ENCODE data around the gene MVP.
A peak's percentile ranks its signal among the peaks of the same experiment; 100 is the strongest.
"Not testable (repeated sequence)": the region's sequence is repeated elsewhere in the genome, so short reads cannot be mapped to it uniquely, and the experiment has no call there.

The MVP gene

DNA sequence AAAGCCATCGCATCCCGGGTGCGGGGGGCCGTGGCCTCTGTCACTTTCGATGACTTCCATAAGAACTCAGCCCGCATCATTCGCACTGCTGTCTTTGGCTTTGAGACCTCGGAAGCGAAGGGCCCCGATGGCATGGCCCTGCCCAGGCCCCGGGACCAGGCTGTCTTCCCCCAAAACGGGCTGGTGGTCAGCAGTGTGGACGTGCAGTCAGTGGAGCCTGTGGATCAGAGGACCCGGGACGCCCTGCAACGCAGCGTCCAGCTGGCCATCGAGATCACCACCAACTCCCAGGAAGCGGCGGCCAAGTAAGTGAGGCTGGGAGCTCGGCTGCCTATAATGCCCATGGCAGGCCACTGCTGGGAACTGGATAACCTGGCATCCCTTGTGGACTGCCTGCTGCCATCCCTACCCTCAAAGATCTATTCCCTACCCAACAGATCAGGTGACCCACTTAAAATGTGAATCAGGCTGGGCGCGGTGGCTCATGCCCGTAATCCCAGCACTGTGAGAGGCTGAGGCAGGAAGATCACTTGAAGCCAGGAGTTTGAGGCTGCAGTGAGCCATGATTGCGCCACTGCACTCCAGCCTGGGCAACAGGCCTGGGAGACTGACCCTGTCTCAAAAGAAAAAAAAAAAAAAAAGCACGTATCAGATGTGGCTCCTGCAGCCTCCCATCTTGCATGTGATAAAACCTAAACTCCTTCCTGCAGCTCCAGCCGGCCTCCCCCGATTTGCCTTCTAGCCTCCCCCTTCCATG is 24.5 kb downstream of the MVP start:
- no peak for DNase-seq

DNA sequence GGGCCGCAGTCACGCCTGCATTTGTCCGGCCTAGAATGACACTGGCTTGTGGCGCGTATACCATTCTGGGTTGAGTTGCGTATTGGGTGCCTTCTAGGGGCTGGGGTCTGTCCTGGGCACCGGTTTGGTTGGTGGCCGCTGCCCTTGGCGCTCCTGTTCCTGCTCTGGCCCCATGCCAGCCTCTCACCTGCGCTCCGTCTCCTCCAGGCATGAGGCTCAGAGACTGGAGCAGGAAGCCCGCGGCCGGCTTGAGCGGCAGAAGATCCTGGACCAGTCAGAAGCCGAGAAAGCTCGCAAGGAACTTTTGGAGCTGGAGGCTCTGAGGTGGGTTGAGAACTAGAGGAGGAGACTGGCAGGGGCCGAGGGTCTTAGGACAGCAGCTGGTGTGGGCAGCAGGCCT is 25.4 kb downstream of the MVP start:
- no peak for DNase-seq

DNA sequence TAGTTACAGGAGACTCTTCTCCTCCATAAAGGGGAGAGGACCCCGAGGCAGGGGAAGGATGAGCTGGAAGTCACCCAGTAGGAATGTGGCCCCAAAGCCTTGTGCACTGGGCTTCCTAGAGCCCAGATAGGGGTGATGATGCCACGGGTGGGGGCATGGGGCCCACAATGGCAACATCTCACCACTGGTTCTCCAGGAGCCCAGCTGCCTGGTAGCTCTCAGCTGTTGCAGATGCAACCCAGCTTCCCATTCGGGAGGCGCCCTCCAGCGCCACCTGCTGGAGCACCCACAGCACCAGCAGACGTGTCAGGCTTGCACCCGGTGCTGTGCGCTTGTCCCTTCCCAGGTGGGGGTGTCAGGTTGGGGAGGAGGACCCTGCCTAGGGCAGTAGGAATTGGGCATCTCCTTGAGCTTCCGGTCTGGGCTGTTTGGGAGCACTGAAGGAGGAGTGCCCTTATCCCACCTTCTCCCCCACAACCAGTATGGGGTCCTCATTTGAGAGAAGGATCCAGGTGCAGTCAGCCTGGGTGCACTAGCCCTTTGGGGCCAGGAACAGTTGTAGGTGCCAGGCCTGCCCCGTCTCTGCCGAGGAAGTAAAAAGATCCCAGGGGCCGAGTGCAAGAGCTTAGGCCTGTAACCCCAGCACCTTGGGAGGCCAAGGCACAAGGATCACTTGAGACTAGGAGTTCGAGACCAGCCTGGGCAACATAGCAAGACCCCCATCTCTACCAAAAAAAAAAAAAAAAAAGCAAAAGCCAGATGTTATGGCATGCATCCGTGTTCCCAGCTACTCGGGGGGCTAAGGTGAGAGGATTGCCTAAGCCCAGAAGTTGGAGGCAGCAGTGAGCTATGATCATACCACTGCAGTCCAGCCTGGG is 28.4 kb downstream of the MVP start:
- peak; percentile 16 for DNase-seq

DNA sequence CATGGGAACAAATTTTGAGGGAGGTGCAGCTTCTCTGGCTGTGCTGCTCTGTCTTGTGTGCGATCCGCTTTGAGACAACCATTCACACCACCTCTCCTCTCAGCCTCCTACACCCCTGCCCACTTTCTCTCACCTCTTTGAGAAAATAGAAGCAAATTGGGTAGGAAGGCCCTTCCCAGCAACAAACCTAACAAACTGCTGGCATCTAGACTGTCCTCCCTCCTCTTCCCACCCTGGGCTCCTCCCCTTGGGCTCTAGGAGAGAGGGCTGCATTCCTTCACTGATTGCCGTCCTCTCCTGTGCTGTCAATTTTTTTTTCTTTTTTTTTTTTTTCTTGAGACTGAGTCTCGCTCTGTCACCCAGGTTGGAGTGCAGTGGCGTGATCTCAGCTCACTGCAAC is 29.2 kb downstream of the MVP start:
- no peak for DNase-seq

DNA sequence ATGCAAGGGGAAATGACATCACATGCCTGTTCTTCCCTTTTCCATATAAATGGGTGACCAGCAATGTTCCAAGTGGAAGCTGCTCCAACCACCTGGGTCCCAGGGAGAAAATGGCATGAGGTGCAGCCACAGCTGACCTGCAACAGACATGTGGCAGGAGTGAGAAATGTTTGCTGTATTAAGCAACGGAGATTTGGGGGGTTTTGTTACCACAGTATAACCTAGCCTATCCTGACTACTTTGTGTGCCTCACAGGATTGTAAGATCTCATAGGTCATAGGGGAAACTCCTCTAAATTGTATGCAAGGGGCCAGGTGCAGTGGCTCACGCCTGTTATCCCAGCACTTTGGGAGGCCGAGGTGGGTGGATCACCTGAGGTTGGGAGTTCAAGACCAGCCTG is 30.7 kb downstream of the MVP start:
- DNase-seq, result no peak

DNA sequence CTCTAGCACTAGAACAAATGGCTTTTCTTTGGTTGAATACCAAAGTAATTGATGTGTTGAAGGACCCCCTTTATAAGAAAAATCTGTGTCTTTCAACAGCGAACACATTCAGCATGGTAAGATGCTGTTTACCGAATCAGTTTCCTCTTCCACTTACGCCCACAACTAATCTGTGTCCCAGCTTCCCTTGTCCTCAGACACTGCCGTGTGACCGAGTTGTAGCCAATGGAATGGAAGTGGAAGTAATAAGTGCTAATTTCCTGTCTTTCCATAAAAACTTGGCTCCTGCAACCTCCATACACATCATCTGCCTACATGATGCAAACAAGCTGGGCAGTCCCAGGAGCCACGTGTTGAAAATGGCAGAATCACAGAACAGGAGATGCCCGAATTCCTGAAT is 32.4 kb downstream of the MVP start:
- DNase-seq, result no peak

DNA sequence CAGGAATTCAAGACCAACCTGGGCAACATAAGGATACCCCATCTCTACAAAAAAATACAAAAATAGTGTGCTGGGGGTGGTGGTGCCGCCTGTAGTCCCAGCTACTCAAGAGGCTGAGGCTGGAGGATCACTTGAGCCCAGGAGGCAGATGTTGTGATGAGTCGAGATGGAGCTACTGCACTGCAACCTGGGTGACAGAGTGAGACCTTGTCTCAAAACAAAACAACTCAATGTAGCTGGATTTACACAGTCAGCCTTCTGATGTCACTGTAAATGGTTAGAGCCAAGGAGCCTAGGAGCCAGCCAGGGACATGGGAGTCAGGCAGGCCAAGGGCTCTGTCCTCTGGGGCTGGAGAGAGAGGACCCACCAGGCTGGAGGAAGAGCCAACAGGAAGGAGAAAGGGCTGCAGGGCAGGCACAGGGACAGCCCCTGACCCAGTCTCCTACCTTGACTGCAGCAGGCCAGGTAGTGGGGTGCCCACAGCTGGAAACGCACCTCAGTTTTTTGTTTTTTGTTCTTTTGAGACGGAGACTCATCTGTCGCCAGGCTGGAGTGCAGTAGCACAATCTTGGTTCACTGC is 34.3 kb downstream of the MVP start:
- no peak for DNase-seq

DNA sequence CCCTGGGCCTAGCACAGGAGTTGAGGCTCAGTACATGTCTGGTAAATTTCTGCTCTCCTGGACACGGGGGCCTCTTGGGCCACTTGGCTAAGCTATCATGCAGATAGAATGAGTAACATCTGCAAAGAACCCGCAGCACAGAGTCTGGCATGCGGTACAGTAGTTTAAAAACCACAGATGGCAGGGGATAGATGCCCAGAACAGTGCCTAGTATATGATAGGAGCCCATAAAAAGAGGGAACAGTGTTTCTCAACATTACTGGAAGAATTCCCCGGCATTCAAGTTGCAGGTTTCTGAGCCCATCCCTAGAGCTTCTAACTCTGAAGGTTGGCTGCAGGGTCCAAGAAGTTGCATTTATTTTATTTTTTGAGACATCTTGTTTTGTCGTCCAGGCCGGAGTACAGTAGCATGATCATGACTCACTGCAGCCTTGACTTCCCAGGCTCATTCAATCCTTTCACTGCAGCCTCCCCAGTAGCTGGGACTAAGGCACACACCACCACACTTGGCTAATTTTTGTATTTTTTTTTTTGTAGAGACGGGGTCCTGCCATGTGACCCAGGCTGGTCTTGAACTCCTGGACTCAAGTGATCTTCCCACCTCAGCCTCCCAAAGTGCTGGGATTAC is 37.0 kb downstream of the MVP start:
- DNase-seq, result peak; percentile 11

DNA sequence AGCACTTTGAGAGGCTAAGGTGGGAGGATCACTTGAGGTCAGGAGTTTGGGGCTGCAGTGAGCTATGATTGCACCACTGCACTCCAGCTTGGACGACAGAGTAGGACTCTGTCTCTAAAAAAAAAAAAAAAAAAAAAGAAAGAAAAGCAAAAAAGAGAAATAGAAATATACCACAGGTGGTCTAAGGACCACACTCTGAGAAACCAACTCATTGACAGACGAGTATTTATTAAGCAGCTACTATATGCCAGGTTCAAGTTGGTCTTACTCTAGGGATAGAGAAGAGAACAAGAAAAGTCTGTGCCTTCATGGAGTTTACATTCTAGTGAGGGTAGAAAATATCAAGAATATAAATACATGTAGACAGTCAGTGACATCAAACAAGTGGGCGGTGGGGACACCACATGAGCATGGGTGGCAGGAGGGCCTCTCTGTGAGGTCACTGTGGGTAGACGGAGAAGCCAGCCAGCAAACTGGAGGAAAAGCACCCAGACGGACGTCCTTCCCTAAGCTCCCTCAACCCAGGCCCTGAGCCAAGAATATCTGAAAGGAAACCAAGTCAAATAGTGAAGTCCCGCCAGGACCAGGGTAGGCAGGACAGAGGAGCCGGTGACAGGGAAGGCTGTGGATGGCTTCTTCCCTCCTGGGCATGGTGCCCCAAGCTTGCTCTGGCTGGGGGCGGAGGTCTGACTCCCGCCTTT is 38.0 kb downstream of the MVP start:
- no peak for DNase-seq

DNA sequence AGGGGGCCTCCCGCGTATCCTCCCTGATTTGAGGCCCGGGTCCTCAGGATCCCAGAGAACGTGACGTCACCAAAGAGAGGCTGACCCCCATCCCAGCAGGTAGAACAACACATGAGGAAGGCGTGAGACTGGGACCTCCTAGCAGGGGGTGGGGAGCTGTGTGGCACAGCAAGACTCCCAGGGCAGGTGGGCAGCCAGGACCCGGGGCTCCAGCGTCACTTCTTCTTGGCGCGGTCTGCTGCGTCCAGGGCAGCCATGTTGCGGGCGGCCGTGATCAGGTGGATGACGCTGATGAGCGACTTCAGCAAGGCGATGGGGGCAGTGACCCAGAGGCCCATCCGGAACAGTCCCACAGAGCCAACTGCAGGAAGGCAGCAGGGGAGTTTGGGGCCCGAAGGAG is 38.7 kb downstream of the MVP start:
- no peak for DNase-seq

DNA sequence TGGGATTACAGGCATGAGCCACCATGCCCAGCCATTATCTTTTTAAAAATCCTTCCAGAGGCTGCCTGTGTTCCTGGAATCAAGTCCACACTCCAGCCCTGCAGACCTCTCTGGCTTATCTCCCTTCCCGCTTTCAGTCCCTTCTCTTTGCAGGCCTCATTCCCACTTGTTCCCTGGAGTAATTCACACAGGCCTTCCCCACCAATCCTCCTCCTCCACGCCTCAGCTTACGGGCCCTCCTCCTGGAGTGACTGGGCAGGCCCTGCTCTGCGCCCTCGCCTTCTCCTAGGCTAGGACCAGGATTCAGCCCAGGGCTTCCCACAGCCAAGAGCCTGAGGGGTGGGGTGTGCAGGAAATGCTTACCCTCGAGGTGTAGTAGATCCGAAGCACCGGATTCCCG is 40.0 kb downstream of the MVP start:
- no peak for DNase-seq

DNA sequence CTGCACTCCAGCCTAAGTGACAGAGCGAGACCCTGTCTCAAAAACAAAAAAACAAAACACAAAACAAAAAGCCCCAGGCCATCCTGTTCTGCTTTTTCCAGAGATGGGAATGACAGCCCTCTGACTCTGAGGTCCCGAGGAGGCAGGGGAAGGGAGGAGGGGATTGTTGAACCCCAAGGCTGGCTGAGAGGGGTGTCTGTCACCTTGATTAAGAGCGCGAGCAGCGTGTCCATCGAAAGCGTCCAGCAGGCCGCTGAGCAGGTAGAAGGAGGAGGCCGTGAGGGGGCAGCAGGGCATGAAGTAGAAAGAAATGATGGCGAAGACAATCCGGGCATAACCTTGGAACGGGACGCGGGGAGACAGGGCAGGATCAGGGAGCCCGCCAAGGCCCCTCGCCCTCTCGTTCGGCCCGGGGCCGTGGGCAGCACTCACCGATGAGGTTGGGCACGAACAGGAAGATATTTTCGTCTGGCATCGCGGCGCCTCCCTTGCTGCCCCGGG is 42.2 kb downstream of the MVP start:
- no peak for DNase-seq

DNA sequence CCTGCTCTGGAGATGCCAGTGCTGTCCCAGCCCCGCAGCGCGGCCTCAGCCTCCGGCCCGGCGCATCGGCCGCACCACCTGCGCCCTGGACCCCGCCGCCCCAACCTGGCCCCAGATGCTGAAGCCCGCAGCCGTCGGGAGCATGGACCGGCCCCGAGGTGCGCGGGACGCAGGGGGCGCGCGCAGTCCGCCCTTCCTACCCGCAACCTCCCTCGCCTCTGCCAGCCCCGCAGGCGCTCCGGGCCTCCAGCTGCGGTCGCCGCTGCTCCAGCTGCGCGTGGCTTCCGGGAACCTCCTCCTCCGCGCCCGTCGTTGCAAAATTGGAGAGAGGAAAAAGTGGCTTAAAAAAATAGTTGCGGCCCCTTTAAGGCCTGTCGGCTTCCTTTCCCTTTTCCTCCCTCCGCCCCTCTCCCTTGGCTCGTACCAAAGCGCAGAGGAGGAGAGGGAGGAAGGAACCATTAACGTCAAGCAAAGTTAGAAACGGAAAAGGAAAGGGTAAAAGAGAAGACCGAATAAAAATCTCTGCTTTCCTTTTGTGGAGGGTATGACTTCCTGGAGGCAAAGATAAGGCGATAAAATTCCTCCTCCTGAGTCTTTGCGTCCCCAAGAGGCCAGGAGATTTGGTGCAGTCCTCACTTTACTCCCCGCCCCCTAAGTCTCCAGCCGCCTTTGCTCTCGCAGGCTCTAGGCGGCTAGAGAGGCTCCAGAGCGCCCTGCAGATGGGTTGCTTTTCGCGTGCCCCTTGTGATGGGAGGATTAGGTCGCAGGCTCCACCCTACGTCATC is 42.8 kb downstream of the MVP start, which contains the start of gene CDIPT:
Gene CDIPT (minus strand): TSS at position 343 of the 785 bp plus-strand sequence. CDS start 369 bp downstream, outside the sequence.
- DNase-seq, result peak; percentile 94

DNA sequence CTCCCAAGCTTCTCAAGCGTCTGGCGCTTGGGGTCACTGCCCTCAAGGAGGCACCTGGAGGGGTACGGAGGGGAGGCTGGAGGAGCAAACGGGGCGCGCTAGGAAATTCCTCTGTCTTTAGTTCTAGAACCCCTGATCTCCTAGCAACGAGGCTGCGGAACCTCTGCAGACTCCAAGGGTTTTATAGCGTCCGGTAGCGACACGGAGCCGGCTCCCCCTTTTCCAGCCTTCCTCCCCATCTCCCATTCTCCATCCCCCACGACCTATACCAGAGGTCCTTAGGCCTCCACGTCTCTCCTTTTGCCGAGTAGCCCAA is 43.4 kb downstream of the MVP start:
- DNase-seq, result no peak

DNA sequence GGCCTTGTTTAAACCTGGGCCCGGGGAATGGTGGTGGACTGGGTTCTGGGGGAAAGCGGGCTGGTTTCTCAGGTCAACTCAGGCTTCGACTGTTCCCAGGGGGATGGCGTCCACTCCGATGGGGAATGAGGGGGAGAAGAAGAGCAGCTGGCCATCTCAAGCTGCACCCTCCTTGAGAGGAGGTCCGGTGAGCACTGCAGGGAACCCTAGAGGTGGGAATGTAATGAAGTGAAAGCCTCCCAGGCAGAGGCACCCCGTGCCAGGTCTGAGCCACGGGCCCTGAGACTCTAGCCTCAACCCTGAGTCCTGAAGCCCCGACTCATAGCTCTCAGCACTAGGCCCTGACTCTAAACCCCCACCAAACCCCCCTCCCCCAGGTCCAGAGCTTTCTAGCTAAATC is 43.9 kb downstream of the MVP start:
- DNase-seq, result no peak

DNA sequence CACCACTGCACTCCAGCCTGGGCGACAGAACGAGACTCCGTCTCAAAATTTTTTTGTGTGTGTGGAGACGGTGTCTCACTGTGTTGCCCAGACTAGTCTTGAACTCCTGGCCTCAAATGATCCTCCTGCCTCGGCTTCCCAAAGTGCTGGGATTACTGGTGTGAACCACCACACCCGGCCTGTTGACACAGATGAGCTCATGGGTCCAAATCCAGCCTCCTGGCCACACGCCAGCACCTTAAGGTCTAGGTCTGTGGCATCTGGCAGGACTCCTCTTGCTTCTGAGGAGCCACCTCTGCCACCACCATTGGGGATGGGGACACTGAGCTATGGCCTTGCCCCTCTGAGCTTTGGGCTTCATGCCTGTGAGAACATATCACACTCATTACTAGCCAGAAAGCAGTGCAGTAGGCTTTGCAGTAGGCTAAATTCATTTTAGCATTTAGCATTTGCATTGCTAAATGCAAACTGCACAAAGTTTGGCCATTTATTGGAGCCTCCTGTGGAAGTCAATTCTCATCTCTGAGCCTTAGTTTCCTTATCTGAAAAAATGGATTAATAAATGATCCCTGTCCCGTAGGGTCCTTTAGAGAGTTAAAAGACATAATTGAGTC is 48.2 kb downstream of the MVP start:
- no peak for DNase-seq

DNA sequence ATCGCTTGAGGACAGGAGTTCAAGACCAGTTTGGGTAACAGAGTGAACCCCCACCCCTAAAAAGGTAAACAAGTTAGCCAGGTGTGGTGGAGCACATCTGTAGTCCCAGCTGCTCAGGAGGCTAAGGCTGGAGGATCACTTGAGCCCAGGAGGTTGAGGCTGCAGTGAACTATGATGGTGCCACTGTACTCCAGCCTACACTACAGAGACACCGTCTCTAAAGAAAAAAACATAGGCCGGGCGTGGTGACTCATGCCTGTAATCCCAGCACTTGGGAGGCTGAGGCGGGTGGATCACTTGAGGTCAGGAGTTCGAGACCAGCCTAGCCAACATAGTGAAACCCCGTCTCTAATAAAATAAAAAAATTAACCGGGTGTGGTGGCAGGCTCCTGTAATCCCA is 48.8 kb downstream of the MVP start:
- not testable (repeated sequence) for DNase-seq

DNA sequence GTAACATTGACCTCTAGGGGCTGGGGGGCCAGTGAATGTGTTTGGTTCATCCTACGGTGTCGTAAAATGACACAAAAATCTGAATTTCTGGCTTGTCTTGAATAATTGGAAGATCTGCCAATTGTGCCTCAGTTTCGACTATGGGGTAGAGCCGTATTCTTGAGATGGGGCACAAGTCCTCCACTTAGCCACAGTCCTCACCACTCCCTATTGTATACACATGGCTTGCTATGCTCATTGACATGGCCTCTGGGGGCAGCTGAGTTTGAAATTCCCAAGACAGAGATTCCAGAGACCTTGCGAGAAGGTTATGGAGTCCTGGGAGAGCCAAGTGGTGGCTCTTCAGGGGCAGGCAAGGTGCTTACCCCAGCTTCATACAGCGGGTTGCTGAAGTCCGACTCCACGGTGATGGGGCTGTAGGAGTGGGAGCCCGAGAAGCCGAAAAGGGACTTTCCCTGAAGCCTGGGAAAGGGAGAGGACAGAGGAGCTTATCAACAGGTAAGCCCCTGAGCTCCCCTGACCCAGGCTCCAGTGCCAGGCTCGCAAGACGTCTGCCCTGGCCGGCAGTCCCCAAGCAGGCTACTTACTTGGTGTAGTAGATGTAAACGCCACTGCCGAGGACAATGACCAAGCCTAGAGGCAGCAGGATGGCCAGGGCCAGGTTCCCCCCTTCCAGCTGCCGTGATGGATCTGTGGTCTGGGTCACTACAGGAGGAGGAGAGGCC is 51.7 kb downstream of the MVP start:
- no peak for DNase-seq

DNA sequence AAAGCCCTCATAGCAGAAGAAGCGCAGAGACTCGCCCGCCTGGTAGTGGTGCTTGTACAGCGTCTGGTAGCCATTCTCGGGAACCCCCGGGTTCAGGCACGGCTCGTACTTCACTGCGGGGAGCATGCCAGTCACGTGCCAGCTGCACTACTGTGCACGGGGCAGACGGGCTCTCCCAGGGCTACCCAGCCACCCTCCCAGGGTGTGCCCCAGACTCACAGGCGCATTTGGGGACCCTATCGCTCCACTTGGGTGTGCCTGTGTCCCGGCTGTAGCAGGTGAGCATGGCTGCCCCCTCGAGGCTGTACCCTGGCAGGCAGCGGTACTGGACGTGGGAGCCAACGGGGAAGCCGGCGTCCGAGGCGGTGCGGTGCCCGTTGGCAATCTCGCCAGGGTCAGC is 53.1 kb downstream of the MVP start:
- DNase-seq, result no peak

DNA sequence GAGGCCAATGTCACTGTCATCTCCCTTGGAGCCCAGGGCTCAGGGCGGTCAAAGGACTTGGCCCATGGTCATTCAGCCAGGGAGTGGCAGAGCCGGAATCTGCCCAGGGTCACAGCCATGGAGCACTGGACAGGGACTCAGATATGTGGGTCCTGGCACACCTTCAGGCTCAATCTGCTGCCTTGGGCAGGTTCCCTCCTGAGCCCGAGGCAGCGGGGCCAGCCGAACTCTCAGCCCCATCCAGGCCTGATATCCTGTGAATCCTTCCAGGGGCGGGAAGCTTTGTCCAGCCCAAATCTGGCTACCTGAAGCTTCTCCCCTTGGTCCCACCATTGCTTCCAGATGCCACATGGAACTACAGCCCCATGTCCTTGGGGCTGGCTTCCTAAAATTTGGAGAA is 54.9 kb downstream of the MVP start:
- no peak for DNase-seq

DNA sequence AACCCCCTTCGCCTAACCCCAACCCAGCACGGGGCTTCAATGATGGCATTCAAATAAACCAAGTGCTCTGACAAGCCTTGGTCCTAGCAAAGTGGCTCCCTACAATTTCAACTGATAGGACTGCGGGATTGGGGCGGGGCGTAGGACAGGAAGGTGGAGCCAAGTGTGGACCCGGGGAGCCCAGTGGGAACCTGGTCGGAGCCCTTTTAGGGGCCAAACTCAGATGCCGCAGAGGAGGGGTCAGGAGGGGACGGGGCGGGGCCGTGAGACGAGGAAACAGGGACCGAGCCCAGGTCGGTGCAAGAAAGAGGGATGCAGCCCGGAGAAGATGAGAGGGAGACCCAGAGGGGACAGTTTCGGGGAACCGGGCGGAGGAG is 55.9 kb downstream of the MVP start:
- no peak for DNase-seq
